DND-41 (cell line): ENCODE measurements around the gene ANXA4.

Source experiments
- ATAC-seq: fragments of 200-7000 bp; cut with Tn5 transposase; 3 replicates; pipeline ENCODE4 v1.9.1; 2021; ENCODE audit warnings: low read depth; ENCODE audit not compliant: insufficient read depth
- DNase-seq: peaks from one replicate; pipeline ENCODE4 v3.0.0-alpha.2; 2020
- H2AFZ ChIP-seq: 2 replicates; pipeline ENCODE4 v1.6.0; 2012; ENCODE audit warnings: low read depth, low read length
- H3K27ac ChIP-seq: 2 replicates; pipeline ENCODE4 v1.5.1; 2012; ENCODE audit warnings: low read length, inconsistent platforms
- H3K27me3 ChIP-seq: fragments of 200-600 bp; sonication (generic); 2 replicates; pipeline ENCODE4 v1.6.0; 2012; ENCODE audit warnings: low read length, mild to moderate bottlenecking, inconsistent platforms; ENCODE audit not compliant: insufficient read depth, poor library complexity
- H3K36me3 ChIP-seq: 2 replicates; pipeline ENCODE4 v1.5.1; 2012; ENCODE audit warnings: low read length, inconsistent platforms; ENCODE audit not compliant: insufficient read depth
- H3K4me1 ChIP-seq: 2 replicates; pipeline ENCODE4 v1.5.1; 2012; ENCODE audit warnings: mild to moderate bottlenecking, low read length; ENCODE audit not compliant: insufficient read depth
- H3K4me2 ChIP-seq: 2 replicates; pipeline ENCODE4 v1.6.0; 2012; ENCODE audit warnings: mild to moderate bottlenecking, moderate library complexity, low read length, inconsistent platforms; ENCODE audit not compliant: insufficient read depth
- H3K4me3 ChIP-seq, 2 experiments: fragments of 200-600 bp in 1 of 2; shearing (Covaris generic) in 1 of 2; 2 replicates each; pipeline ENCODE4 v1.5.1; 2012 to 2016; ENCODE audit warnings: inconsistent platforms in 2 of 2, low read length in 2 of 2, mild to moderate bottlenecking in 2 of 2, low read depth in 1 of 2, moderate library complexity in 1 of 2
- H3K79me2 ChIP-seq: 2 replicates; pipeline ENCODE4 v1.6.0; 2012; ENCODE audit warnings: low read length, inconsistent platforms; ENCODE audit not compliant: insufficient read depth
- H3K9ac ChIP-seq: 2 replicates; pipeline ENCODE4 v1.6.0; 2012; ENCODE audit warnings: low read depth, mild to moderate bottlenecking, inconsistent platforms, low read length, moderate library complexity
- H3K9me3 ChIP-seq: 2 replicates; pipeline ENCODE4 v1.5.1; 2012; ENCODE audit warnings: low read length, moderate library complexity, mild to moderate bottlenecking, inconsistent platforms; ENCODE audit not compliant: insufficient read depth, severe bottlenecking
- H4K20me1 ChIP-seq: 2 replicates; pipeline ENCODE4 v1.6.0; 2012; ENCODE audit warnings: low read length; ENCODE audit not compliant: insufficient read depth
- EZH2 ChIP-seq: IDR thresholded peaks from 3 replicates; pipeline ENCODE4 v1.6.1; 2012; ENCODE audit warnings: borderline replicate concordance, low read depth, mild to moderate bottlenecking, moderate library complexity, low read length, inconsistent platforms; ENCODE audit not compliant: severe bottlenecking
- TF ChIP-seq, protein P1 (sequence below): IDR thresholded peaks from 2 replicates; pipeline ENCODE4 v1.5.1; 2012; ENCODE audit warnings: borderline replicate concordance, low read length, moderate library complexity, mild to moderate bottlenecking; ENCODE audit not compliant: poor library complexity, severe bottlenecking; ENCODE audit errors: extremely low read depth

Gene ANXA4

DNA sequence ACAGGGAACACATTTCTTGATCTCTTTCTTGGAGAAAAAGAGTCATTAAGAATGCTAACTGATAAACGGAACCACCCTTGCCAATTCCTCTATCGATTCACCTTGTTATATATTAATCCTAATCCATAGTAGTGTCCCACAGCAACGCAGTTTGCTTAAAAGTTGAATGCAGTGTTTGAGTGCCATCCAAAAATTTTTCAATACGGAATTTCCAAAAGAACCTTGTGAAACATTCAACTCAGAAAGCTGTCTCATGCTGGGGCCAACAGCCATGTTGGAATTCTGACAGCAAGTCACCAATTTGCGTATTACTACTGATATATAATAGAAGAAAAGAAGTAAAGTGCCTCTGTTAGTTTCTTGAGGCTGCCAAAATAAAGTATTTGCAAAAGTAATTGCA is 42.3 kb downstream of the ANXA4 start:
- Histone ChIP-seq H3K36me3 (peaks cover 10% of the 10 kb centered on the region), H4K20me1 (no peaks in the 10 kb centered on the region), H3K4me3 (no peak overlapping the region), H3K4me1 (no peaks in the 10 kb centered on the region), H3K9me3 (no peaks in the 10 kb centered on the region), H3K4me2 (no peak overlapping the region), H3K79me2 (no peaks in the 10 kb centered on the region), H3K27me3 (no peaks in the 10 kb centered on the region), H3K9ac (no peak overlapping the region), H2AFZ (no peak overlapping the region), H3K27ac (no peak overlapping the region)
- DNase-seq: no peak
- ATAC-seq: no peak
- no peak for TF ChIP-seq EZH2
- TF ChIP-seq, protein P1, sequence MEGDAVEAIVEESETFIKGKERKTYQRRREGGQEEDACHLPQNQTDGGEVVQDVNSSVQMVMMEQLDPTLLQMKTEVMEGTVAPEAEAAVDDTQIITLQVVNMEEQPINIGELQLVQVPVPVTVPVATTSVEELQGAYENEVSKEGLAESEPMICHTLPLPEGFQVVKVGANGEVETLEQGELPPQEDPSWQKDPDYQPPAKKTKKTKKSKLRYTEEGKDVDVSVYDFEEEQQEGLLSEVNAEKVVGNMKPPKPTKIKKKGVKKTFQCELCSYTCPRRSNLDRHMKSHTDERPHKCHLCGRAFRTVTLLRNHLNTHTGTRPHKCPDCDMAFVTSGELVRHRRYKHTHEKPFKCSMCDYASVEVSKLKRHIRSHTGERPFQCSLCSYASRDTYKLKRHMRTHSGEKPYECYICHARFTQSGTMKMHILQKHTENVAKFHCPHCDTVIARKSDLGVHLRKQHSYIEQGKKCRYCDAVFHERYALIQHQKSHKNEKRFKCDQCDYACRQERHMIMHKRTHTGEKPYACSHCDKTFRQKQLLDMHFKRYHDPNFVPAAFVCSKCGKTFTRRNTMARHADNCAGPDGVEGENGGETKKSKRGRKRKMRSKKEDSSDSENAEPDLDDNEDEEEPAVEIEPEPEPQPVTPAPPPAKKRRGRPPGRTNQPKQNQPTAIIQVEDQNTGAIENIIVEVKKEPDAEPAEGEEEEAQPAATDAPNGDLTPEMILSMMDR: no peak

DNA sequence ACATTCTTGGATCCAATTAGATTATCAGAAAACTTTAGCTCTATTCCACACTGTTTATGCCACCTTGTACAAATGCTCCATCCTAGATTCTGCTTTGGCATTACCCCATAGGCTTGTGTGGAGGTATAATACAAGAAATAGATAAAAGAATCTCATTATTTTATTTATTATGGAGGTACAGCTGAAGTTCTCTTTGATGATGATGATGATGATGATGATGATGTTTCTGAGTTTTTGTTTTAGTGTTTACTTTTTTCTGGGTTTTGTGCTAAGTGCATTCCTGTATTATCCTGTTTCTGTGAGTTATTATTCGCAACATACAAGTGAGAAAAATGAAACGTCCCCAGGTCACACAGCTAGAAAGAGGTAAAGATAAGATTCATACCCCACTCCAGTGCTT is 43.4 kb downstream of the ANXA4 start:
- no peak overlapping the region for H2AFZ ChIP-seq
- TF ChIP-seq, protein P1: no peak
- TF ChIP-seq EZH2: no peak
- H3K36me3 ChIP-seq: peaks cover 11% of the 10 kb centered on the region
- ATAC-seq (no peak), DNase-seq (no peak)
- H3K79me2 ChIP-seq: no peaks in the 10 kb centered on the region
- no peak overlapping the region for H3K4me3 ChIP-seq
- no peak overlapping the region for H3K27ac ChIP-seq
- no peaks in the 10 kb centered on the region for H3K27me3 ChIP-seq
- no peaks in the 10 kb centered on the region for H3K9me3 ChIP-seq
- H4K20me1 ChIP-seq: no peaks in the 10 kb centered on the region
- no peak overlapping the region for H3K9ac ChIP-seq
- H3K4me1 ChIP-seq: no peaks in the 10 kb centered on the region
- H3K4me2 ChIP-seq: no peak overlapping the region

DNA sequence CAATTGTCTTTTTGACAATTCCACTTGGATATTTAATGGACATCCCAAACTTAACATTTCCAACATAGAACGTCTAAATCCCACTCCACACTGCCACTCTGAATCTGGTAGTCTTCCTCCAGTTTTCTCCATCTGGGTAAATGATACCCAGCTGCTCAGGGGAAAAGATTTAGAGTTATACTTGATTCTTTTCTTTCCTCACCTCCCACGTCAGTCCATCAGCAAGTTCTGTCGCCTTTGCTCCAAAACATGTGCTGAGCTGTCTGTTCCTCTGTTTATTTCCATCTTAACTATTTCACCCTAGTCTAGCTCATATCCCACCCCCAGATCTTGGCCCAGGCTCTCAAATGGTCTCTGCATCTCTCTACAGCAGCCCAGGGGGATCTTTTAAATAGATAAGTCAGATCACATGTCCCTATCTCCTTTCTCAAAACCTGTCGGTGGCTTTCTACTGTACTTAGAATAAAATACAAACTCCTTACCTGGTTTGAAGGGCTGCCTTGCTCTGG is 44.2 kb downstream of the ANXA4 start:
- TF ChIP-seq EZH2: no peak
- TF ChIP-seq, protein P1: no peak
- Histone ChIP-seq H3K4me3 (no peak overlapping the region), H3K9me3 (no peaks in the 10 kb centered on the region), H4K20me1 (no peaks in the 10 kb centered on the region), H3K9ac (no peak overlapping the region), H3K4me1 (no peaks in the 10 kb centered on the region), H2AFZ (no peak overlapping the region), H3K27me3 (no peaks in the 10 kb centered on the region), H3K27ac (no peak overlapping the region), H3K4me2 (no peak overlapping the region), H3K79me2 (no peaks in the 10 kb centered on the region), H3K36me3 (peaks cover 11% of the 10 kb centered on the region)
- DNase-seq (no peak), ATAC-seq (no peak)
